Prostate gland (tissue), 2 donors: ENCODE results near the gene DHX9. TPM values are rescaled to one million over a fixed set of nuclear protein-coding genes. Genes with fewer than 3 reads are reported as not detected.

Experiments
- DNase-seq: peaks from one replicate; pipeline ENCODE4 v3.0.0-alpha.2; 2019; ENCODE audit warnings: low spot score
- H3K27ac ChIP-seq, 2 donors: fragments of 200-600 bp; sonication (generic); 2 replicates each; pipeline ENCODE4 v1.5.1; 2017 to 2019
- H3K27me3 ChIP-seq: fragments of 200-600 bp; sonication (generic); replicated peaks from 2 replicates; pipeline ENCODE4 v1.5.1; 2019; ENCODE audit not compliant: insufficient read depth
- H3K36me3 ChIP-seq, 2 donors: fragments of 200-600 bp; sonication (generic); 1 replicate in 1 of 2; 2 replicates in 1 of 2; pipeline versions ENCODE4 v1.5.1 to v1.8.1; 2017 to 2019
- H3K4me1 ChIP-seq: fragments of 200-600 bp; sonication (generic); replicated peaks from 2 replicates; pipeline ENCODE4 v1.5.1; 2019
- H3K4me3 ChIP-seq, 2 donors: fragments of 200-600 bp; sonication (generic); 2 replicates each; pipeline ENCODE4 v1.5.1; 2017 to 2019
- H3K9me3 ChIP-seq: fragments of 200-600 bp; sonication (generic); 2 replicates; pipeline ENCODE4 v1.5.1; 2017
- POLR2A ChIP-seq: fragments of 450-650 bp; IDR thresholded peaks from one replicate; pipeline ENCODE4 v1.6.1; 2016; ENCODE audit warnings: antibody characterized with exemption, mild to moderate bottlenecking
- POLR2AphosphoS5 ChIP-seq: sonication (generic); formaldehyde crosslinking; IDR thresholded peaks from one replicate; pipeline ENCODE4 v1.6.1; 2017; ENCODE audit warnings: antibody characterized with exemption
- WGBS: methylation state at CpG from one replicate; pipeline ENCODE4 v1.1.5; 2018; 5-methylcytosine and 5-hydroxymethylcytosine counted together
- intact Hi-C: fragments of 100-400 bp; cut with DNase I; formaldehyde crosslinking; loops from one replicate; pipeline ENCODE4 v1.14.2; 2022
- total RNA-seq, 2 donors: library from RNA; depleted of rRNA; stranded (reverse); fragments of >200 nt; gene quantifications; one replicate each; pipeline ENCODE4 v1.1.0, GENCODE V29; 2016
- TF ChIP-seq, protein P1 (sequence below), 4 experiments: fragments of 200-600 bp in 2 of 4; fragments of 450-650 bp in 2 of 4; sonication (generic) in 2 of 4; IDR thresholded peaks; 1 replicate in 3 of 4; 2 replicates in 1 of 4; pipeline ENCODE4 v1.5.1; 2016 to 2019; ENCODE audit warnings: antibody characterized with exemption in 4 of 4, mild to moderate bottlenecking in 2 of 4, moderate library complexity in 2 of 4

The DHX9 gene
- total RNA-seq, 2 donors from 2014 or later, result 97.4 to 103 TPM

DNA sequence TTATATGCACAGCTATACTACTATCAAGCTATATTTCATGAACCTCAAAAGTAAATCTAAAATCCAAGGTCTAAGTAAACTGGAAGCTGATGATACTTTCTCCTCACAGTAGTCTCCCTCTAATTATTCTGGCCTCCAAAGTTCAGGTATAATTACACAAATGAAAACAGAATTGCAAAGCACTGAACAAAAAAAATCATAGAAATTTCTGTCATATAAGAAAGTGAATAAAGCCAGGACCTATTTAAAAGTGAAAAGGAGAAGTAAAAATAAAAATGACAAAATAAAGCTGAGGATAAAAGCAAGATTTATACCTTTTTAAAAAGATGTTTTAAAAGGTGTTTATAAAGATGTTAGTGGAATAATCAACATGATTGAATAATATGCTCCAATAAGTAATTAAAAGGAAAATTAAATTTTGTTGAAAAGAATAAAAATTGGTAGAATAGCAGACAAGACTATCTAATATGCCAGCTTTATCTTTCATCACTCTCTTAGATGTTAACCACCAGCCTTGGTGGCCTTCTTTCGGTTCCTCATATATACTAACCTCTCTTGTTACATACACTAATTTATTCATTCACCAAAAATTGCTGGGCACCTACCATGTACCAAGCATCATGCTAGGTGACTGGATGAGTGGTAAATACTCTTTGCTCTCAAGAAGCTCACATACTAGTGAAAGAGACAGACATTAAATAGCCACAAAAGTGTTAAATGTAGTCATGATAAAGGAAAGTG, 88.7 kb downstream of the DHX9 start:
- TF ChIP-seq POLR2AphosphoS5 (no peak), POLR2A (no peak)
- TF ChIP-seq, protein P1, sequence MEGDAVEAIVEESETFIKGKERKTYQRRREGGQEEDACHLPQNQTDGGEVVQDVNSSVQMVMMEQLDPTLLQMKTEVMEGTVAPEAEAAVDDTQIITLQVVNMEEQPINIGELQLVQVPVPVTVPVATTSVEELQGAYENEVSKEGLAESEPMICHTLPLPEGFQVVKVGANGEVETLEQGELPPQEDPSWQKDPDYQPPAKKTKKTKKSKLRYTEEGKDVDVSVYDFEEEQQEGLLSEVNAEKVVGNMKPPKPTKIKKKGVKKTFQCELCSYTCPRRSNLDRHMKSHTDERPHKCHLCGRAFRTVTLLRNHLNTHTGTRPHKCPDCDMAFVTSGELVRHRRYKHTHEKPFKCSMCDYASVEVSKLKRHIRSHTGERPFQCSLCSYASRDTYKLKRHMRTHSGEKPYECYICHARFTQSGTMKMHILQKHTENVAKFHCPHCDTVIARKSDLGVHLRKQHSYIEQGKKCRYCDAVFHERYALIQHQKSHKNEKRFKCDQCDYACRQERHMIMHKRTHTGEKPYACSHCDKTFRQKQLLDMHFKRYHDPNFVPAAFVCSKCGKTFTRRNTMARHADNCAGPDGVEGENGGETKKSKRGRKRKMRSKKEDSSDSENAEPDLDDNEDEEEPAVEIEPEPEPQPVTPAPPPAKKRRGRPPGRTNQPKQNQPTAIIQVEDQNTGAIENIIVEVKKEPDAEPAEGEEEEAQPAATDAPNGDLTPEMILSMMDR (IDR thresholded peaks at IDR 0.05), result no peak
- no peak for DNase-seq
- no peaks in the 10 kb centered on the region for H3K36me3 ChIP-seq
- no peaks in the 10 kb centered on the region for H3K27me3 ChIP-seq
- intact Hi-C loops, result no loop called here
- no peaks in the 10 kb centered on the region for H3K9me3 ChIP-seq
- WGBS, result 76% methylated on average over 1 of the region's 1 CpG
- H3K27ac ChIP-seq, result no peak overlapping the region
- no peak overlapping the region for H3K4me3 ChIP-seq
- no peaks in the 10 kb centered on the region for H3K4me1 ChIP-seq

DNA sequence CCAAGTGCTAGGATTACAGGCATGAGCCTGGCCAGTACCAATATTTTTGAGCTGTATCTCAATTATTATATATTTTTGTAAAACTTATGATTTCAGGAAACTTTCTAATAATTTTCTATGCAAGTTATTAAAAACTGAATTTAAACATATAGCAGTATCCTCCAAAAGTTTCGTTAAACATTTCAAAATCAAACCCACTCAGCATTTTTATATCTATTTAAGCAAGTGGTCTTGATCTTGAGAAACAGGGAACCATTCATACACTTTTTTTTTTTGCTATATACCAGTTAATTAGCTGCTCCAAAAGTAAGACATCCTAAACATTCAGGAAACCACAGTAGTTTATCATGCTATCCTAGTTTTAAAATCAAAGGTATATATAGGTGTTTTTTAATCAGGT, 91.8 kb downstream of the DHX9 start:
- intact Hi-C loops, result no loop called here
- H3K9me3 ChIP-seq, result no peaks in the 10 kb centered on the region
- DNase-seq, result no peak
- H3K27ac ChIP-seq, result no peak overlapping the region
- 79% methylated on average over 1 of the region's 1 CpG for WGBS
- H3K4me1 ChIP-seq, result no peaks in the 10 kb centered on the region
- no peak for TF ChIP-seq POLR2A
- TF ChIP-seq, protein P1 (IDR thresholded peaks at IDR 0.05), result no peak
- no peak for TF ChIP-seq POLR2AphosphoS5
- H3K36me3 ChIP-seq, result no peaks in the 10 kb centered on the region
- no peaks in the 10 kb centered on the region for H3K27me3 ChIP-seq
- H3K4me3 ChIP-seq, result no peak overlapping the region

DNA sequence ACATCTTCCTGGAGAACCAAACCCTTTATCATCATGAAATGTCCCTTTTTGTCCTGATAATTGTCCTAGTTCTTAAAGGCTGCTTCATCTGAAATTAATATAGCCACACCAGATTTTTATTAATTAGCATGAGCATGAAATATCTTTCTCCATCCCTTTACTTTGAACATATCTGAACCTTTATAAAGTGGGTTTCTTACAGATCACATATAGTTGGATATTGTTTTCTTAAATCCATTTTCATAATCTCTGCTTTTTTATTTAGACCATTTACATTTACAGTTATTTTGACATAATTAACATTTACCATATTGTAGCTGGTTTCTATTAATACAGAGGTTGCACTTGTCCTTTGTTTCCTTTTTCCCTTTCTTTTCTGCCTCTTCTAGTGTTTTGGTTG, 96.6 kb downstream of the DHX9 start:
- no peak for TF ChIP-seq POLR2A
- TF ChIP-seq, protein P1 (IDR thresholded peaks at IDR 0.05), result no peak
- no peak for TF ChIP-seq POLR2AphosphoS5
- Histone ChIP-seq H3K27ac (no peak overlapping the region), H3K27me3 (no peaks in the 10 kb centered on the region), H3K36me3 (no peaks in the 10 kb centered on the region), H3K4me3 (no peak overlapping the region), H3K4me1 (no peaks in the 10 kb centered on the region), H3K9me3 (no peaks in the 10 kb centered on the region)
- intact Hi-C loops, result no loop called here
- DNase-seq, result no peak

Other genes with a start within 250 kb of the DHX9 start
- gene RGS16, start 235.0 kb upstream of the DHX9 start, total RNA-seq, result 1 to 10 TPM; 1.5 to 1.9 TPM
- gene RGS8, start 154.8 kb upstream of the DHX9 start, total RNA-seq, result 1 to 10 TPM in 1 of 2 donors, not detected in 1; 1.5 TPM
- gene NPL, start 49.6 kb upstream of the DHX9 start, total RNA-seq, result 1 to 10 TPM; 2.2 to 6.8 TPM
- 10 to 100 TPM in 1 of 2 donors, not detected in 1; 23.9 TPM for gene SHCBP1L, start 113.8 kb downstream of the DHX9 start, total RNA-seq
- 100 to 1,000 TPM in 1 of 2 donors, 10 to 100 TPM in 1; 39.3 to 141 TPM for gene LAMC1, start 184.1 kb downstream of the DHX9 start, total RNA-seq